Measurements from ENCODE around the gene CD63.
A peak's percentile ranks its signal among the peaks of the same experiment; 100 is the strongest.

CD63 gene

DNA sequence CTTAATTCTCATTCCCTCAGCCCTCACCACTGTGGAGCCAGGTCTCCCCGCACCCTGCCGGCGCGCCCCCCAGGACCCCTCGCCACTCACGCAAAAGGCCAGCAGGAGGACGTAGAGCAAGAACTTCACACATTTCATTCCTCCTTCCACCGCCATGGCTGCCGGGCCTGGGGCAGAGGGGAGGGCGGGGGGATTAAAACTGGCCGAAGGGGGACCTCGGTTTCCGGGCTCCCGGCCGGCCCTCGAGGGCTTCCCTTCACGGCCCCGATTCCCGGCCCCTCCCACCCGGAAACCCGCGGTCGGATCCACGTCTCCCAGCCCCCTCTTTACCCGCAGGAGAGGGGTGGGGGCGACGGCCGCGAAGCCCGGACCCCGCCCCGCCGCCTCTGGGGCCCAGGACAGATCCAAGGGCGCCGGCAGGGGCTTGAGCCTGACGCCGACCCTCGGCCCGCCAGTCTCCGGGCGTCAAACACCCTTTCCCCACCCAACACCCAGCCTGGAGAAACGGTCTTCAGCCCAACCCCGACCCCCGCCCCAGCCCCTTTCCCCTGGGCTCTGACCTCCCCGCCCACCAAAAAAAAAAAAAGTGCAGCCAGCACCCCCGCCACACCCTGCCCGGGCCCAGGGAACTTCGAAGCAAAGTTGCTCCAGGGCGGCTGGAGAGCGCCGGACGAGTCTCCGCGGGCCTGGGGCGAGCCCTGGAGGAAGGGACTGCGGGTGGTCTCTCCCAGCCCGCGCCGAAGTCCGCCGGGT, 447 bp downstream of the CD63 start:
- H3K27ac ChIP-seq (ENCODE audit: low read depth, low read length): peak overlapping the region; percentile 97
- H3K4me1 ChIP-seq (ENCODE audit: control insufficient read depth, insufficient read depth, low read length): peaks cover 19% of the 10 kb centered on the region

DNA sequence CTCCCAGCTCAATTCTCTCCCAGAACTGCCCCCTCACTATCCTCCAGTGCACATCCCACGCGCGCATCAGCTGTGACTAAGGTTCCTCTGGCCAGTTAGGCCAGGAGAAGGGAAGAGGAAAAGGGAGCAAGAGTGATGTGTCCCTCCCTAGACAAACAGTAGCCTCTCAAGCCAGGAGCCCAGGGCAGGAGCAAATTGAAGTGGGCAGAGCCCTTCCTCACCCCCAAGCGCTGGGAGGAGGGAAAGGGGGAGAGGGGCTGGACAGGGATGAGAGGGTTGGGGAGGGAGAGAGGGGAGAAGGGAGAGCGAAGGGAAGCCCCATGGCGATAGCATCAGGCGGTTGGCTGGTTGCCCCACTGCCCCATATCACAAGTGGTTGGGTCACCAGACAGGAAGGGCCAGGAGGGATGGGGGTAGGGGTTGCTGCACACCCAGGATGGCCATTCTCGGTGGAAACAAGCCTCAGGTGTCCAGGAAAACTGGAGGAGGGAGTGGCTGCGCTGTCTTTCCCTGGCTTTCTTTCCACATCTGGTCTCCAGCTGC, 1.1 kb downstream of the CD63 start:
- Histone ChIP-seq H3K4me1 (ENCODE audit: control insufficient read depth, insufficient read depth, low read length) (peaks cover 19% of the 10 kb centered on the region), H3K27ac (ENCODE audit: low read depth, low read length) (peak overlapping the region; percentile 97), H3K9me3 (ENCODE audit: control insufficient read depth, insufficient read depth, low read length) (no peaks in the 10 kb centered on the region), H3K27me3 (ENCODE audit: control insufficient read depth, insufficient read depth, low read length) (no peaks in the 10 kb centered on the region), H3K9ac (ENCODE audit: low read depth, low read length) (peak overlapping the region; percentile 81), H3K36me3 (ENCODE audit: control insufficient read depth, insufficient read depth, low read length) (peaks cover 42% of the 10 kb centered on the region), H3K4me3 (ENCODE audit: low read depth, low read length) (peak overlapping the region; percentile 94)

More for the DNA sequence above, 447 bp downstream of the CD63 start:
- Histone ChIP-seq H3K9ac (ENCODE audit: low read depth, low read length) (peak overlapping the region; percentile 81), H3K27me3 (ENCODE audit: control insufficient read depth, insufficient read depth, low read length) (no peaks in the 10 kb centered on the region), H3K4me3 (ENCODE audit: low read depth, low read length) (peak overlapping the region; percentile 94), H3K9me3 (ENCODE audit: control insufficient read depth, insufficient read depth, low read length) (no peaks in the 10 kb centered on the region), H3K36me3 (ENCODE audit: control insufficient read depth, insufficient read depth, low read length) (peaks cover 35% of the 10 kb centered on the region)

GRCh38 chr12:55726971-55727370, 1.8 kb downstream of the CD63 start:
- no peaks in the 10 kb centered on the region for H3K27me3 ChIP-seq (ENCODE audit: control insufficient read depth, insufficient read depth, low read length)
- H3K36me3 ChIP-seq (ENCODE audit: control insufficient read depth, insufficient read depth, low read length): peaks cover 42% of the 10 kb centered on the region
- no peaks in the 10 kb centered on the region for H3K9me3 ChIP-seq (ENCODE audit: control insufficient read depth, insufficient read depth, low read length)
- H3K27ac ChIP-seq (ENCODE audit: low read depth, low read length): peak overlapping the region; percentile 97
- H3K9ac ChIP-seq (ENCODE audit: low read depth, low read length): no peak overlapping the region
- peak overlapping the region; percentile 94 for H3K4me3 ChIP-seq (ENCODE audit: low read depth, low read length)
- peaks cover 19% of the 10 kb centered on the region for H3K4me1 ChIP-seq (ENCODE audit: control insufficient read depth, insufficient read depth, low read length)

DNA sequence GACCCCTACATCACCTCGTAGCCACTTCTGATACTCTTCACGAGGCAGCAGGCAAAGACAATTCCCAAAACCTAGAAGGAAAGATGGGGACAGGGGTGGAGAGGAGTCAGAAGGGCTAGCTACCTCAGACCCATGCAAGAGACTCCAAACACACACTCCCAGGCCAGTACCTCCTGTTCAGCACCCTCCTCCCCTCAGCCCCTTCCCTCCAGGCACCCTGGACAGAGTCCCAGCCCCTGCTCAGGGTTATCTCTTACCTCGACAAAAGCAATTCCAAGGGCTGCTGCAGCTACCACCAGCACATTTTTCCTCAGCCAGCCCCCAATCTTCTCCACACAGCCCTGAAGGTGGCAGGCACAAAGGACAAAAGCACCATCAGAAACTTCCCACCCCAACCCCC, 3.3 kb downstream of the CD63 start:
- no peaks in the 10 kb centered on the region for H3K9me3 ChIP-seq (ENCODE audit: control insufficient read depth, insufficient read depth, low read length)
- no peak overlapping the region for H3K27ac ChIP-seq (ENCODE audit: low read depth, low read length)
- peaks cover 42% of the 10 kb centered on the region for H3K36me3 ChIP-seq (ENCODE audit: control insufficient read depth, insufficient read depth, low read length)
- no peak overlapping the region for H3K9ac ChIP-seq (ENCODE audit: low read depth, low read length)
- H3K27me3 ChIP-seq (ENCODE audit: control insufficient read depth, insufficient read depth, low read length): no peaks in the 10 kb centered on the region
- H3K4me1 ChIP-seq (ENCODE audit: control insufficient read depth, insufficient read depth, low read length): peaks cover 16% of the 10 kb centered on the region
- H3K4me3 ChIP-seq (ENCODE audit: low read depth, low read length): no peak overlapping the region

- Histone ChIP-seq H3K27ac (ENCODE audit: low read depth, low read length) (no peak overlapping the region), H3K4me1 (ENCODE audit: control insufficient read depth, insufficient read depth, low read length) (peaks cover 10% of the 10 kb centered on the region), H3K9ac (ENCODE audit: low read depth, low read length) (no peak overlapping the region), H3K27me3 (ENCODE audit: control insufficient read depth, insufficient read depth, low read length) (no peaks in the 10 kb centered on the region), H3K36me3 (ENCODE audit: control insufficient read depth, insufficient read depth, low read length) (peaks cover 42% of the 10 kb centered on the region), H3K9me3 (ENCODE audit: control insufficient read depth, insufficient read depth, low read length) (no peaks in the 10 kb centered on the region), H3K4me3 (ENCODE audit: low read depth, low read length) (no peak overlapping the region)
Measured at GRCh38 chr12:55724940-55725309, 3.9 kb downstream of the CD63 start.

GRCh38 chr12:55724226-55724939, 4.4 kb downstream of the CD63 start:
- Histone ChIP-seq H3K4me1 (ENCODE audit: control insufficient read depth, insufficient read depth, low read length) (peaks cover 7% of the 10 kb centered on the region), H3K27me3 (ENCODE audit: control insufficient read depth, insufficient read depth, low read length) (no peaks in the 10 kb centered on the region), H3K9ac (ENCODE audit: low read depth, low read length) (no peak overlapping the region), H3K27ac (ENCODE audit: low read depth, low read length) (no peak overlapping the region), H3K36me3 (ENCODE audit: control insufficient read depth, insufficient read depth, low read length) (peaks cover 42% of the 10 kb centered on the region), H3K4me3 (ENCODE audit: low read depth, low read length) (no peak overlapping the region), H3K9me3 (ENCODE audit: control insufficient read depth, insufficient read depth, low read length) (no peaks in the 10 kb centered on the region)

GRCh38 chr12:55723516-55724225, 5.1 kb downstream of the CD63 start:
- Histone ChIP-seq H3K9ac (ENCODE audit: low read depth, low read length) (no peak overlapping the region), H3K27ac (ENCODE audit: low read depth, low read length) (no peak overlapping the region), H3K4me3 (ENCODE audit: low read depth, low read length) (no peak overlapping the region), H3K27me3 (ENCODE audit: control insufficient read depth, insufficient read depth, low read length) (no peaks in the 10 kb centered on the region), H3K36me3 (ENCODE audit: control insufficient read depth, insufficient read depth, low read length) (peaks cover 42% of the 10 kb centered on the region), H3K9me3 (ENCODE audit: control insufficient read depth, insufficient read depth, low read length) (no peaks in the 10 kb centered on the region), H3K4me1 (ENCODE audit: control insufficient read depth, insufficient read depth, low read length) (peaks cover 10% of the 10 kb centered on the region)

DNA sequence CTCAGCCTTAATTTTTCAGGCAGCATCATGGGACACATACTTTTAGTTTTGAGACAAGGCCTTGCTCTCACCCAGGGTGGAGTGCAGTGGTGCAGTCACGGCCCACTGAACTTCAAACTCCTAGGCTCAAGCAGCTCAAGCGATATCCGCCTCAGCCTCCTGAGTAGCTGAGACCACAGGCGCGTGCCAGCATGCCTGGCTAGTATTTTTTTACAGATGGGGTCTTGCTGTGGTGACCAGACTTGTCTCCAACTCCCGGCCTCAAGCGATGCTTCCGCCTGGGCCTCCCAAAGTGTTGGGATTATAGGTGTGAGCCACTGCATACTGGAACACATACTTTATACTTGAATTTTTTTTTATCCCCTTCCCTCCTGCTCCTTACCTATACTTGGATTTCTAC, 5.9 kb downstream of the CD63 start:
- no peaks in the 10 kb centered on the region for H3K27me3 ChIP-seq (ENCODE audit: control insufficient read depth, insufficient read depth, low read length)
- no peak overlapping the region for H3K9ac ChIP-seq (ENCODE audit: low read depth, low read length)

DNA sequence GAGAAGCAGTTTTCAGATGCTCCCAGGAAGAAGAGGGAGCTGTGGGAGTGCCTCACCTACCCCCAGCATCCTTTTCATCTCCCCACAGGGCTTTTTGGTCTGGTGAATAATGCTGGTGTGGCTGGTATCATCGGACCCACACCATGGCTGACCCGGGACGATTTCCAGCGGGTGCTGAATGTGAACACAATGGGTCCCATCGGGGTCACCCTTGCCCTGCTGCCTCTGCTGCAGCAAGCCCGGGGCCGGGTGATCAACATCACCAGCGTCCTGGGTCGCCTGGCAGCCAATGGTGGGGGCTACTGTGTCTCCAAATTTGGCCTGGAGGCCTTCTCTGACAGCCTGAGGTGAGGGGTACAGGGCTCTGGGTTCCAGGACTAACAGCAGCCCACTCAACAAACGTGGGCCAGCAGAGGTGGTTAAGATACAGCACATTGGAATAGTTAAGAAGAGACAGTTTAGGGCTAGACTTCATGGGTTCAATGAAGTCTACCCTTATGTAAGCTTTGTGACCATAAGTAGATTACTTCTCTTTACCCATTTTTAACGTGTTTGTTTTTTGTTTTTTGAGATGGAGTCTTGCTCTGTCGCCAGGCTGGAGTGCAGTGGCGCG, 7.1 kb downstream of the CD63 start:
- no peak overlapping the region for H3K4me3 ChIP-seq (ENCODE audit: low read depth, low read length)
- peaks cover 21% of the 10 kb centered on the region for H3K4me1 ChIP-seq (ENCODE audit: control insufficient read depth, insufficient read depth, low read length)
- H3K27me3 ChIP-seq (ENCODE audit: control insufficient read depth, insufficient read depth, low read length): no peaks in the 10 kb centered on the region
- H3K36me3 ChIP-seq (ENCODE audit: control insufficient read depth, insufficient read depth, low read length): peaks cover 36% of the 10 kb centered on the region
- no peak overlapping the region for H3K9ac ChIP-seq (ENCODE audit: low read depth, low read length)
- no peaks in the 10 kb centered on the region for H3K9me3 ChIP-seq (ENCODE audit: control insufficient read depth, insufficient read depth, low read length)
- H3K27ac ChIP-seq (ENCODE audit: low read depth, low read length): peak overlapping the region; percentile 58

More for the DNA sequence above, 5.9 kb downstream of the CD63 start:
- Histone ChIP-seq H3K36me3 (ENCODE audit: control insufficient read depth, insufficient read depth, low read length) (peaks cover 42% of the 10 kb centered on the region), H3K27ac (ENCODE audit: low read depth, low read length) (no peak overlapping the region), H3K4me3 (ENCODE audit: low read depth, low read length) (no peak overlapping the region), H3K9me3 (ENCODE audit: control insufficient read depth, insufficient read depth, low read length) (no peaks in the 10 kb centered on the region), H3K4me1 (ENCODE audit: control insufficient read depth, insufficient read depth, low read length) (peaks cover 16% of the 10 kb centered on the region)

DNA sequence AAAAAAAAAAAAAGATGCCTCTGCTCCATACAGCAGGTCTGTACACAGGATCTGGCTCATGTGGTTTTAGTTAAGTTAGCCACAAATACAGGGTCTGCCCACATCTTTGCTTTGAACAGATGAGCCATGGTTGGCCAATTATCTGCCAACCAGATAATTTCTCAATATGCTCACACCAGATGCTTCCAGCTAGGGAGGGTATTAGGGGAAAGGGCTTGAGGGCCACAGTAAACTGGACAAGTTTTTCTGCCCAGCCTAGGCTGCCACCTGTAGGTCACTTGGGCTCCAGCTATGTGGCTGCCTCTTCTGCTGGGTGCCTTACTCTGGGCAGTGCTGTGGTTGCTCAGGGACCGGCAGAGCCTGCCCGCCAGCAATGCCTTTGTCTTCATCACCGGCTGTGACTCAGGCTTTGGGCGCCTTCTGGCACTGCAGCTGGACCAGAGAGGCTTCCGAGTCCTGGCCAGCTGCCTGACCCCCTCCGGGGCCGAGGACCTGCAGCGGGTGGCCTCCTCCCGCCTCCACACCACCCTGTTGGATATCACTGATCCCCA, 7.8 kb downstream of the CD63 start:
- Histone ChIP-seq H3K27me3 (ENCODE audit: control insufficient read depth, insufficient read depth, low read length) (no peaks in the 10 kb centered on the region), H3K4me1 (ENCODE audit: control insufficient read depth, insufficient read depth, low read length) (peaks cover 21% of the 10 kb centered on the region), H3K4me3 (ENCODE audit: low read depth, low read length) (no peak overlapping the region), H3K9me3 (ENCODE audit: control insufficient read depth, insufficient read depth, low read length) (no peaks in the 10 kb centered on the region), H3K27ac (ENCODE audit: low read depth, low read length) (peak overlapping the region; percentile 58), H3K36me3 (ENCODE audit: control insufficient read depth, insufficient read depth, low read length) (peaks cover 30% of the 10 kb centered on the region), H3K9ac (ENCODE audit: low read depth, low read length) (no peak overlapping the region)

Data from HUES48 (cell line).